HG02571 (cell line): ENCODE data around the gene PAX5.
A peak's percentile ranks its signal among the peaks of the same experiment; 100 is the strongest.

Experiments used
- ATAC-seq: cut with Tn5 transposase; IDR thresholded peaks from one replicate; pipeline ENCODE4 v1.9.1; 2021; ENCODE audit warnings: mild to moderate bottlenecking, moderate library complexity; ENCODE audit not compliant: unreplicated experiment

Gene PAX5

DNA sequence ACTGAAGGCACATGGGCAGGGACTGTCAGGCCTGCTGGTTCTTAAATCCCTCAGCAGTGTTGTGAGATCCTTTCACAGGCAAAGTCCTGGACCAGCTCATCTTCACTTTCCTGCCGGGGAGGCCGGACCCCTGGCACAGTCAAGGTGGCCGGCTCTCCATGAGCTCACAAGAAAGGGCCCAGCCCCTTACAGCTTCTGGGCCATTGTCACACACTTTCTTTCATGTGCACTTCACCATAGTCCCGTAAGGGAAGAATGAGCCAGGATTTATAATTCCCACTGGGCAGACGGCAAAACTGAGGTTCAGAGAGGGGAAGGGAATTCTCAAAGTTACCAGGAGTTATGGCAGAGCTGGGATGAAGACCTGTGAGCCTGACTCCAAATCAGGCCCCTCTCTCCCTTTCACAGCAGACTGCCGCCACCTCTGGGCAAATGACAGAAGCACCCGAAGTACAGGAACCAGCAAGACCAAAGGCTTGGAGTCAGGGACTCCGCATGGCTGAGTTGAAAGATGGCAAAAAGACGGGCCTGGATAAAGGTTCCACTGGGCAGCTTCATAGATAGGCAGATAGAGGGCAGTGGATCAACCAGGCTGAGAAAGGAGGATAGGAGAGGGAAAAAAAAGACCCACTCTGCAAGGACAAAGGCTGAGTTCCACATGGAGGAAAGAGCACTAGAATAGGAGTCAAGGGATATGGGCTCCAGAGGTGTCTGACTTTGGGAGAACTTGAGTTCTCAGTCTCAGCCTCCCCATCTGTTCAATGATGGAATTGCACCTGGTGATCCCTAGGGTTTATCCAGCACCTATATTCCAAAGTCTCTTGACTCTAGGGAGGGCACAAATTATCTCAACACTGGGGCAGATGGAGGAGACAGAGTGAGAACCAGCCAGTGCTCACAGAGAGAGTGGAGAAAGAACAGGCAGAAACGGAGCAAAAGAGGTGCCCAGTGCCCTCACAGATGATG is 128.7 kb downstream of the PAX5 start:
- ATAC-seq, result no peak

DNA sequence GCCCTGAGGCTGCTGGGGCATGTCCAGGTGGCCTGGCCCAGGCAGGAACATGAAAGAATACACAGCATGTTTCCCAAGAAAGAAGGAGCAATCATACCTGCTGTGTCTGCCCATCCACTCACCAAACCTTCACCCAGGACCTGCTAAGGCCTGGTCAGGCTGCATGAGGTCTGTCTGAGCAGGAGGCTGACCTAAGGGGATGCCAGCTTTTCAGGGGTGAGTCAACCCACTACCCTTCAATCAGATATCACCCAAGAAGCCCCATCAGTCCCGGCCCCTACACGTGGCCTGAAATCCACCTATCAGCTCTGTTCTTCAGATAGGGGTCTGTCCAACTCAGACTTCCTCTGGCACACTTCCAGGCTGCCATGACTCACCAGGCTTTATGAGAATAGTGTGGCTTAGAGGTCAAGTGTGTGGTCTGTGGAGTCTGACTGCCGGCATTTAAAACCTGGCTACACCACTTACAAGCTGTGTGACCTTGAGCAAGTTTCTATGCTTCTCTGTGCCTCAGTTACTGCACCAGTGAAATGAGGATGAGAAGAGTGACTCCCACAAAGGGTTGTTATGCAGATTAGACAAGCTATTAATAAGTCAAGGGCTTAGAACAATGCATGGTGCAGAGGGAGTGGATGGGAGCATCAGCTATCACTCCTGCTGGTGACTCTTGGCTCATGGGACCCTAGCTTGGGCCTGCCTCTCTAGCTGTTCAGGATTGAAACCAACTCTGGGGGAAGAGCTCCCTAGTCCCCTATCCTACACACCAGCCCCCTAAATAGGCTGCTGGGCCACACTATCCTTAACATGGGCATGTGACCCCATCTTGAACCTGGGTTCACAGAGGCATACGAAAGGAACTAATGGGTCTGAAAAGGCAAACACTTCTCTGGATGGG is 130.3 kb downstream of the PAX5 start:
- peak; percentile 59 for ATAC-seq

DNA sequence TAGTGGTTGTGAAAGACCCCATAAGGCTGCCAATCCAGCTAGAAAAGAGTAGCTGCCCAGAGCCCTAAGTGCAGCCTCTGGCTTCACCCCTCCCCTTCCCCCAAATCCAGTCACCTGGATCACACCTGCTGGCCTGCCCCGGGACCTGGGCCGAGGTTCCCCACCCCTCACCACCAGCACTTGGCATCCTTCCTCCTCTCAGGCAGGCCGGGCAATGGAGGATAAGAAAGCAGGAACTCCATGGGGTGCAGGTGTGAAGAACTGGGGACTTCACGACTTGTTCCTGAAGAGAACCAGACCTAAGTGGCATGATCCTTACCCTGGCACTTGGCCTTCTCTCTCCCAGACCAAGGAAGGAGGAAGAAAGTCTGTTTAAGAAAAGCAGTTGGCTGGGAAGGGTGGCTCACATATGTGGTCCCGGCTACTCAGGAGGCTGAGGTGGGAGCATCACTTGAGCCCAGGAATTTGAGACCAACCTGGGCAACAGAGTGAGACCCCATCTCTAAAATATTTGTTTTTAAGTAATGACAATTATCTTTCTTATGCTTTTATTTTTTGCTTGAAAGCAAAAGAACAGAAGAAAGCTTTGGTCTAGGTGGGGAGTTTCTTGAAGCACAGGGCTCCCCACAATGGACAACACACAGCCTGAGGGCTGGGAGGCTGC is 131.1 kb downstream of the PAX5 start:
- no peak for ATAC-seq

DNA sequence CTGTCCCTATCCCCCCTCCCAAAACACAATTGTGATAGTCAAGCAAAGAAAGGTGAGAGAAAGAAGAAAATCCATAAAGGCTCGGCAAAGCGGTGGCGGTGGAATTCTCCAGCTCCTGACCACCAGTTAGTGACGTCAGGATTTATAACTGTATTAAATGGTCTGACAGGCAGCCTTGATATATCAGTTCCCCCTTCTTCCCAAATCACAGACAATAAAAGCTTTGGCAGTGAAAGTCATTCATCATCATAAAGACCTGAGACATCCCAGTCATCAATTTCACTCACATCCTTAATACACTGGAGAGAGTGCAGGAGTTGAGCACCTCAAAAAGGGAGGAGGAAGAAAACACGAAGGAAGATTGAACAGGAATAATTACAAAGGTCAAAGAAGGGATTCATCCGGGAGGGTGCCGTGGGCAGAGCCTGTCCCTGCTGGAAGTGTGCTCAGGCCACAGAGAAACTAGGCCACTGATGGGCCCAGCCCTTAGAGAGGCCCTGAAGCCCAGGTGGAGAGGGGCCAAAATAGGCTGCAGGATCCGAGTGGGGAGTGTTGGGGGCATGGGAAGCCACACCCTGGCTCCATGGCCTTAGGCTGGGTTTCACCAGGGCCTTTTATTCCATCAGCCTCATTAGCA is 131.9 kb downstream of the PAX5 start:
- no peak for ATAC-seq

DNA sequence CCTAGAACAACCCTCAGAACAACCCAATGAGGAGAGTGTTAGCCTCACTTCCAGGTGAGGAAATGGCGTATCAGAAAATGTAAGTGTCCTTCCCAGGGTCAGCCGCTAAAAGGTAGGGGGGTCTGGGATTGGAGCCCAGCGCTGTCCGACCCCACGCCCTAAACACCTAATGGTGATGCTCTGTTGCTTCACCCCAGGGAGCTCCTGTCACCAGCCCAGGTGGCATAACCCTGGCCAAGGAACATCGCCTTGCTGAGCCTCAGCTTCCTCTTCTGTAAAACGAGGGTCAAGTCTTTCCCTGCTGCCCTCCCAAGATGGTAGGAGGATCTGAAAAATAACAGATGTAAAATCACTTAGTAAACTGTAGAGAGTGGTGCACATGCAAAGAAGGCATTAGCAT is 132.5 kb downstream of the PAX5 start:
- ATAC-seq, result no peak

DNA sequence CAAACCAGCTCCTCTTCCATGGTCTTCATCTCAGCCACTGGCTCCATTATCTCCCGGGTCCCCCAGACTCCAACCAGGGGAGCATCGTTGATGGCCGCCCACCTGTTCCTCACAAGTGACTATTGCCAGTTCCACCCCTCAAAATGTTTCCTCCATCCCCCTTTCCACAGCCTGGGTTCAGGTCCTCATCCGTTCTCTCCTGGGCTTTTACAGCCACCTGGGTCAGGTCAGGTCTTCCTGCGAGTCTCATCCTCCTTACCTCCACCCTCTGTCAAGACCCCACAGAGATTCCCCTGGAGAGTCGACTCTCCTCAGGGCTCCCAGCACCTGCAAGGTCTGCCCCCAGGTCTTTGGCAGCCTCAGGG is 133.2 kb downstream of the PAX5 start:
- no peak for ATAC-seq

DNA sequence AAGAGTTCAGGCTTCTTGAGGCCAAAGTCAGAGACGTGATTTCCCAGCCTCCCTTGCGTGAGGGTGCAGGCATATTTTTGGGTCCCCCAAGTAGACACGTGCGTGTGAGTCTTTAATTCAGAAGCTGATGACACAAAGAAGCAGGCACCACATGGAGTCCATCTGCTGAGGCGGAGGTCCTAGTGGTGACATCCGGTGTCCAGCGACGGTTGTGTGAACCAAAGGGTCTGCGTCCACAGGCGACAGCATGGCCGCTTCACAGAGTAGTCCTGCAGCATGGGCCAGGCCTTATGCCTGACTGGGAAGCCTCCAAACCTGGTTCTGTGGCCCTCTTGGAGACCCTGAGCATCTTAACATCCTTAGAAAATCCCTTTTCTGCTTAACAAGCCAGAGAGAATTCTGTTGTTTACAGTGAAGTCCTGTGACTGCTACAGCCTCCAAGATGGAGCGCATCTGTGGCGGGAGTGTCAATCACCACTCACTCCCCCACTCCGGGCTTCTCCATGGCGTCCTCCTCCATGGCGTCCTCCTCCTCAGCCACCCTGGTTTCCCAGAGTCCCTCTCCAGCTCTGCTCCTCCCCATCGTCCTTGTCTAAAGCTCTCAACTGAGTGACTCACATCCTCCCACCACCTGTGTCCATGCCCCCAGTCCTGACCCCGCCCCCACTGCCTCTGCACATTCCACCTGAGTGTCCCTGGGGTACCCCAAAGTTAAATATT is 133.8 kb downstream of the PAX5 start:
- no peak for ATAC-seq

DNA sequence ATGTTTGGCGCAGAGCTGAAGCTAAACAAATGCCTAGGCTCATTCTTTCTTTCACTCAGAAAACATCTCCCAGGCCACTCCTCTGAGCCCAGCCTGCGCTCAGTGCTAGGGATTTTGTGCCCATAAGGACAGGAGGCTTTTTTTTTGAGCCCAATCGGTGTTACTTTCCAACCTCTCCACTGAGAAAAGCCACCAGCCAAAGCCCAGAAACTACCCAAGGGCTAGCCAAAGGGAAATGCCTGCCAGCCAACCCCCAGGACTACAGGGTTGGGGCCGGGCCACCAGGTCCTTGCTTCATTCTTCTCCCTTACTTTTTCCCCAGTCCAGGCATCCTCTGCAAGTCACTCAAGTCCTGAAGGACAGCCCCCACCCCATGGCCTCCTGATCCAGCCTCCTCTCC is 134.7 kb downstream of the PAX5 start:
- ATAC-seq, result no peak

DNA sequence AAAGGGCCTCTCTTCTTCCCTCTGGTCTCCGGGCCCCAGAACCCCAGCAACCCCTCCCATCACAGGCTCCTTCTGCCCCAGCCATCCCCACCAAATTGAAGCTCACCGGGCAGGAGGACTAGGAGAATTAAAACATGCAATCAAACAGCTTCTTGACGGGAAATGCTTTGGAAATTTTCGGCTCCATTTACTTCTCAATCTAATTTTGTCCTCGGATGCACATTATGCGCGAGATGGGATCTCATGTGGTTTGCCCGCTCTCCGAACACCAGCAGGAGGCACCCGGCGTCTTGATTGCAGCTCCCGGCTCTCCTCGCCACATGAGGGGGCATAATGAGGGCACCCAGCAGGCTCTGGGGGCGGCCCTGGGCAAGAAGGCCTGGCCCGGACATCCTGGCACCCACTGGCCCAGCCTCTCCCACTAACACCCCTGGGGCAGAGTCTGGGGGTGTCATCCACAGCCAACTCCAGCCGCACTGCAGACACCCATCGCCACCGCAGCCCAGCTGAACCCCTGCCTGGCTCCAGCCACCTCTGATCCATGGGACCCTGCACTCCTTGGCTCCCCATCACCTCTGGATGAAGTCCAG is 135.5 kb downstream of the PAX5 start:
- no peak for ATAC-seq

DNA sequence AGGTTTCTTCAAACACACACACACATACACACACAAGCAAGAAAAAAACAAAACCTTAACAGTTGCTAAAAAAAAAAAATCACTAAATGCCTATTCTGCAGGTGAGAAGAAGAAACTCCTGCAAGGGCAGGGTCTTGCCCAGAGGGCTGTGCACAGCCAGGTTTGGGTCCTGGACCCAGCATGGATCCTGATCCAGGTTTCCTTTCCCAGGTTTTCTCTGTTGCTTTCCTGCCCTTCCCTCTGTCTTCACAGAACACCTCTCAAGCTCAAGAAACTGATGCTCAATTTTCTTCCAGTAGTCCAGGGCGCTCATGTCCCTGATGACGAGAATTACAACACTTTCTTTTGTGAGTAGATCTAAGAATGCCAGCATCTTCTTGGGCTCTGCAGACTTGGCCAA is 136.6 kb downstream of the PAX5 start:
- ATAC-seq, result no peak

DNA sequence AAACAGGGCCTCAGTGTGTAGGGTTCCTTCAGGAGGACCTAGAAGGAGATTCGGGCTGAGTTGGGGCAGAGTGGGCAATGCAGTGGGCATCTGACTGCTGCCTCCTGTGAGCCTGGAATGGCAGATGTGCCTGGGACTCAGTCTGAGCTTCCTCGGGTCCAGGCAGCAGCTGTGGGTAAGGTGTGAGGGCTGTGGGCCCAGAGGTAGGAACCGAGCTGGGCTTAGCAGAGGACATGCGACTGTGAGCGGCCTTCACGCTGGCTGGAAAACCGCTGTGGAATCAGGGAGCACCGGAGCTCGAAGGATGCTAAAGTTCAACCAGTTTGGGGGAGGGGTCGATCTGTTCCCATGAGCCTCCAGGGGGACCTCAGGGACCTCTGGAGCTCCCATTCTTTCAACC is 137.0 kb downstream of the PAX5 start:
- ATAC-seq, result no peak

DNA sequence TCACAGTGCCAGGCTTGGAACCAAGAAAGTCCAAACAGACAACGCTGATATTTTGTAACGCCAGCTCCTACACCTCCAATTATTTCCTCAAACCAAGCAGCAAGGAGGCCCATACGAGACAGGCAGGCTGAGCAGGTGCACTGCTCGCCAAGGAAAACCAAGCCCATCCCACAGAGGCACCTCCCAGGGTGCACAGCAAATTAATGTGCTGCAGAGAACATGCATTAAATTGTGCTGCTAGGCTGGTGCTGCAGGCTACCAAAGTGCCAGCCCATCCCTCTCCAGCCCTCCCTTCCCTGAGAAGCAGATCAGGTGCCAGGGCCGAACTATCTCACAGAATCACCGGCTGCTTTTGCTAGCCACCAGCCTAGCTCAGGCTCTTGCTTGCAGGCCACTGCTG is 137.8 kb downstream of the PAX5 start:
- ATAC-seq, result no peak

DNA sequence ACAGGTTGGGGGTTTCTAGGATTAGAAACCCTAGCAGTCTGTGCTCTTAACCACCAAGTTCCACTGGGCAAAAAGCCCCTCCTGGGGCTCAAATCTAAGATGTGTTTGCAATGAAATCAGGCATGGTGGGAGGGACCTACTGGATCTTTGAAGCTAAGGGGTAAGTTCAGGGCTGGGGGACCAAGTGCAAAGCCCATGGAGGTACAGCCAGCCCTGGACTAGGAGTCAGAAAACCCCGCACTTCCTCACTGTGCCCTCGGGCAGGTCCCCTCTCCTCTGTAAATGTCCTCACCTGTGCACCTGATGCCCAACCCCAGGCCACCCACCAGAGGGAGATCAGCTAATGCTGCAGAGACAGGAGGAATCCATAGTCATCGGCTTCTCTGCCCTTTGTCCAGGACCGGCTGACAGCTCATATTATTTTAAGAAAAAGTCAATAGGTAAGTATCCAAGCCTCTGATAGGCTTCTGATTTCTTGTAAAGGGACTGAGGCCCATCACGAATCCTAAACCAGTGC is 138.3 kb downstream of the PAX5 start:
- ATAC-seq, result no peak

DNA sequence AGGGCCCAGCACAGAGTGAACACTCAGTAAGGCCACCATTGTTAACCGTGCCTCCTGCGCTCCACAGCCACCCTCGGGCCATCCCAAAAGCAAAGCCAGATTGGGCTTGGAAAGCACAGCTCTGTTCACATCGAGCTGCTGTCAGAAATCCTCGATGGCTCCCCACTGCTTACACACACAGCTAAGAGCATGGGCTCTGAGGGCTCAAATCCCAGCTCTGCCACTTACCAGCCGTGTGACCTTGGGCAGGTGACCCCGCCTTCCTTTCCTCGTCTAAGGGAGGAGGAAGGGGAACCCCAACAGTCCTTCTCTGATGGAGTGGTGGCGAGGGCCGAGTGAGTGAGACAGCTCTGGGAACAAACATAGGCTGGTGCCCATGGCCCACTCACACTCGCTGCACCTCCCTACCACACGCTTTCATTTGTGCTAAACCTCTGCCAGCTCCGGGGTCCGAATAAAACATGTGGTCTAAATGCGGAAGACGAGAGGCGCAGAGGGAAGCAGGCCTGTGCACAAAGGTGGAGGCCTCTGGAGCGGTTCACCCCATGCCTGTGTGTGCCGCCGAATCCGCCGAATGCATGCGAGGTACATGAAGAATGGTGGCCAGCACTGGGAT is 139.3 kb downstream of the PAX5 start:
- no peak for ATAC-seq

DNA sequence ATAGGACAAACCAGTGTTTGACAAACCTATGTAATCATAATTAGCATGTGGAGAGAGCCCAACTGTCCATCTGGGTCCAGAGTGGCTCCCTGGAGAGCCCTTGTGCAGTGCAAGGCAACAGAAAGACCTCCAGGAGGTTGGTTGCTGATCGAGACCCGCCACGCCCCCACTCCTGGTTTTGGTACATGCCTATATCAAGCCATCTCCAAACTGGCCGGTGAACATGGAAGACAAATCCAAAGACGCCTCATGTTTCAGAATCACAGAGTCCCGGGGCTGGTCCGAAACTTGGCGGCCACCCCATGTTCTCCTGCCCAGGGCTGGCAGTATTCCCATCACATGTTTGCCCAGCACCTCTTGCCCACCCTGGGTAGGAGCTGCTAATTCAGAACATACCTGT is 140.2 kb downstream of the PAX5 start:
- ATAC-seq, result no peak

DNA sequence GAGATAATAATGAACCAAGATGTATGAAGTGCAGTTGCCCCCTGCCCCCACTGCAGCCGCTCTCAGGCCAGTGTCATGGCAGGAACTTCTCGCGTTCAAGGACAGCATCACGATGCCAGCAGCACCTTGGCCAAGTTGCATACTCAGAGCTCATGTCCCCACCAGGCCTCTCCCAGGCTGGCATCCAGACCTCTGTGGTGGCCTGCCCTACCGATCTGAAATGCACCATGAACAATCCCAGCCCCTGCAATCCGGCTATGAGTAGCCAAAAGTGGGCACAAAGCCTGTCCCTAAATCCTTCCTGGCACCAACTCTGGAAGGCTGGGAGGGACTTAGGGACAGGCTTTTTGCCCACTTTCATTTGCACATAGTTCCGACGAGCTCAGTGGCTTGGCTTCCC is 140.9 kb downstream of the PAX5 start:
- no peak for ATAC-seq

DNA sequence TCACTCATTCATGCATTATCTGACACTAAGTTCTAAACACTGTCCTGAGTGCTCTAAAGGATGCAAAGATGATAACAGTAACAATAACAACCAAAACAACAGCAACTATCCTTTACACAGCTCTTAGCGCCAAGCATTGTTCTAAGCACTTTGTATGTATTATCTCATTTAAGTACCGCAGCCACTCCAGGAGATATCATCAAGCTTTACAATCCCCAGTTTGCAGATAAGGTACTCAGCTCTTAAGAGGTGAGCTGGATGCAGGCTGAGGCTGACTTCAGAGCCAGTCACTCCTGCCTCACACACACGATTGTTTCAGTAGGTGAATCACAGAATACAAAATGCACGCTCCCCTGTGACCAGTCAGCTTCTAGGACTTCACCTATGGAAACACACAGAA is 141.8 kb downstream of the PAX5 start:
- ATAC-seq, result no peak

DNA sequence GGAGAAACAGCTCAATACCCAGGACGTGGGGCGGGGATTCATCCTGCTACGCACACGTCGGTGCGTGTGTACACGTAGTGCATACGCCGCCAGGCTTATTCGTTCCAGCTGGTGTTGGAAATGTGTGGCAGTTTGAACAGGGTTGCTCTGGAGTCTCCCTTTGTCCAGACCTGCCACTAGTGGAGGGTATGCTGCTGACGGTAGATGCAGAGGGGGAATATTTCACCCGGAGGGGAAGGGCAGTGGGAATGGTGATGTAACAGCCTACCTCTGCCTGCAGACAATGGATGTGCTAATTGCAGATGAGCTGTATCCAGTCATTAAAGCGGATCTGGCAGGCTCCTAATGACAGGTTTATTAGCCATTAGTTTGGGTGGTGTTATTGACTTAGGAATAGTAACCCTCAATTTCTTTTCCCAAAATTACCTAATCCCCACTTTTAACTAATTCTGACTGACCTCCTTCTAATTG is 142.7 kb downstream of the PAX5 start:
- no peak for ATAC-seq

DNA sequence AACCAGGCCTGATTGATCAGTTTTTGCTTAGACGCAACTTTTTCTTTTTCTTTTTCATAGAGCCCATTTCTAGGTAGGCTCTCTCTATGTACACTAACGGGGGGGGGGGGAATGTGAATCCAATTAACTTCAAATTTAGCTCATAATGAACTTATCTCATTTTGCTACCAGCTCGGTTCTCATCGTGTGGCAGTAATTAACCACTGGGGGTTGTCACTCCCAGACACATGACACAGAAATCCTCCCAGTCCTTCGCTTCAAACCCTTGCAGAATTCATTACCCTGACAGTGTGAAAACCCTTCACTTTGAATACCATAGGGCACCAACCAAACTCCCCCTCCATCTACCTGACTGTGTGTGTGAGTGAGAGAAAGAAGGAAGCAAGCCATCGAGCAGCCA is 144.2 kb downstream of the PAX5 start:
- ATAC-seq, result no peak
